Effector memory CD4-positive, alpha-beta T cell (primary cell): ENCODE data around the gene PITPNB.
A peak's percentile ranks its signal among the peaks of the same experiment; 100 is the strongest.

Source experiments
- DNase-seq, 3 donors: peaks; one replicate each; pipeline ENCODE4 v3.0.0-alpha.2; 2020
- H3K27ac ChIP-seq: 2 replicates; pipeline ENCODE4 v1.7.0; 2013; ENCODE audit warnings: mild to moderate bottlenecking, low read length, moderate library complexity; ENCODE audit not compliant: insufficient read depth, poor library complexity, severe bottlenecking
- H3K27me3 ChIP-seq: replicated peaks from 2 replicates; pipeline ENCODE4 v1.7.0; 2013; ENCODE audit warnings: mild to moderate bottlenecking, low read length; ENCODE audit not compliant: insufficient read depth, control insufficient read depth, poor library complexity, severe bottlenecking
- H3K36me3 ChIP-seq: 2 replicates; pipeline ENCODE4 v1.7.0; 2013; ENCODE audit warnings: mild to moderate bottlenecking, low read length, moderate library complexity; ENCODE audit not compliant: control insufficient read depth, insufficient read depth
- H3K4me1 ChIP-seq: 2 replicates; pipeline ENCODE4 v1.7.0; 2013; ENCODE audit warnings: low read length, mild to moderate bottlenecking; ENCODE audit not compliant: control insufficient read depth, insufficient read depth, poor library complexity, severe bottlenecking
- H3K4me3 ChIP-seq: 2 replicates; pipeline ENCODE4 v1.7.0; 2013; ENCODE audit warnings: low read length, low read depth, mild to moderate bottlenecking; ENCODE audit not compliant: insufficient read depth, poor library complexity, severe bottlenecking
- H3K9me3 ChIP-seq: 2 replicates; pipeline ENCODE4 v1.7.0; 2013; ENCODE audit warnings: mild to moderate bottlenecking, low read length, moderate library complexity; ENCODE audit not compliant: control insufficient read depth

PITPNB gene

GRCh38 chr22:27808451-27809225 lies 110.4 kb downstream of the PITPNB start:
- Histone ChIP-seq H3K36me3 (no peaks in the 10 kb centered on the region), H3K27me3 (no peaks in the 10 kb centered on the region), H3K4me1 (peaks cover 3% of the 10 kb centered on the region), H3K27ac (no peak overlapping the region), H3K9me3 (no peaks in the 10 kb centered on the region), H3K4me3 (no peak overlapping the region)
- no peak for DNase-seq

- H3K27me3 ChIP-seq: no peaks in the 10 kb centered on the region
- H3K27ac ChIP-seq: no peak overlapping the region
- no peak for DNase-seq
- no peak overlapping the region for H3K4me3 ChIP-seq
- H3K9me3 ChIP-seq: no peaks in the 10 kb centered on the region
- peaks cover 3% of the 10 kb centered on the region for H3K4me1 ChIP-seq
- H3K36me3 ChIP-seq: no peaks in the 10 kb centered on the region
Measured at GRCh38 chr22:27805841-27806240, 113.2 kb downstream of the PITPNB start.

- peak in 1 of 3 donors; percentile 4 for DNase-seq
Measured at GRCh38 chr22:27804470-27805297, 114.4 kb downstream of the PITPNB start.

GRCh38 chr22:27803841-27804415 lies 115.1 kb downstream of the PITPNB start:
- peaks cover 5% of the 10 kb centered on the region for H3K27me3 ChIP-seq
- peaks cover 12% of the 10 kb centered on the region for H3K4me1 ChIP-seq
- no peaks in the 10 kb centered on the region for H3K36me3 ChIP-seq

More at GRCh38 chr22:27804470-27805297, 114.4 kb downstream of the PITPNB start:
- H3K27ac ChIP-seq: no peak overlapping the region
- H3K4me1 ChIP-seq: peaks cover 12% of the 10 kb centered on the region
- no peak overlapping the region for H3K4me3 ChIP-seq
- no peaks in the 10 kb centered on the region for H3K9me3 ChIP-seq
- H3K27me3 ChIP-seq: peaks cover 5% of the 10 kb centered on the region
- H3K36me3 ChIP-seq: no peaks in the 10 kb centered on the region

GRCh38 chr22:27802346-27803073 lies 116.5 kb downstream of the PITPNB start:
- no peaks in the 10 kb centered on the region for H3K9me3 ChIP-seq
- H3K27ac ChIP-seq: no peak overlapping the region
- no peaks in the 10 kb centered on the region for H3K36me3 ChIP-seq
- peak overlapping the region; percentile 85 for H3K4me3 ChIP-seq
- peaks cover 5% of the 10 kb centered on the region for H3K27me3 ChIP-seq
- H3K4me1 ChIP-seq: peaks cover 12% of the 10 kb centered on the region
- DNase-seq: no peak

More at GRCh38 chr22:27803841-27804415, 115.1 kb downstream of the PITPNB start:
- Histone ChIP-seq H3K9me3 (no peaks in the 10 kb centered on the region), H3K27ac (no peak overlapping the region), H3K4me3 (no peak overlapping the region)
- DNase-seq: no peak
